ENCODE data around the gene ZC3H12A.

- no peak for TF ChIP-seq GABPA (IDR thresholded peaks at IDR 0.05; ENCODE audit: low read depth)
- TF ChIP-seq CTCF (IDR thresholded peaks at IDR 0.05 in 2 of 3, conservative IDR thresholded peaks at IDR 0.05 in 1 of 3; ENCODE audit: control insufficient read depth in 2 of 3, extremely low read depth in 1 of 3, insufficient read depth in 1 of 3, low read depth in 3 of 3, low read length in 3 of 3), result no peak
- no peak for TF ChIP-seq CREB1 (IDR thresholded peaks at IDR 0.05; ENCODE audit: low read depth)
- TF ChIP-seq BRCA1 (IDR thresholded peaks at IDR 0.05; ENCODE audit: low read depth, low read length), result no peak
- no peak for TF ChIP-seq ASH2L (IDR thresholded peaks at IDR 0.05; ENCODE audit: borderline replicate concordance, low read depth)
- TF ChIP-seq POLR2A (IDR thresholded peaks at IDR 0.05; ENCODE audit: low read depth, low read length), result no peak
Observed at GRCh38 chr1:37506740-37507139, 32.4 kb downstream of the ZC3H12A start.

All from GM12878 (cell line).